A673 (cell line): ENCODE results near the gene RNF222. TPM values are rescaled to one million over a fixed set of nuclear protein-coding genes. Genes with fewer than 3 reads are reported as not detected.
"Not testable (repeated sequence)": the region's sequence is repeated elsewhere in the genome, so short reads cannot be mapped to it uniquely, and the experiment has no call there.

Source experiments
- BruUV-seq: library from RNA; stranded (reverse); fragments of 400-500 nt; replicated peaks from 2 replicates; lab custom pipeline; 2021; lab: Mats Ljungman, UMichigan
- CTCF ChIA-PET: fragments of 300-600 bp; sonication (Branson Sonifier 250); formaldehyde crosslinking; loops from one replicate; lab custom pipeline; 2022; ENCODE audit warnings: antibody characterized with exemption; lab: Charles Lee
- POLR2A ChIA-PET: fragments of 300-600 bp; sonication (Branson Sonifier 250); formaldehyde crosslinking; loops from one replicate; lab custom pipeline; 2022; ENCODE audit warnings: antibody characterized with exemption; ENCODE audit not compliant: low non-redundant PET; lab: Charles Lee
- DNase-seq: peaks from one replicate; pipeline ENCODE4 v3.0.0-alpha.2; 2015; ENCODE audit warnings: low spot score
- H3K27ac ChIP-seq: fragments of 200-600 bp; sonication (generic); 2 replicates; pipeline ENCODE4 v1.5.1; 2016; ENCODE audit warnings: mixed run types, low read depth, mild to moderate bottlenecking, mixed read lengths, antibody characterized with exemption, low read length; ENCODE audit not compliant: poor library complexity, severe bottlenecking
- H3K27me3 ChIP-seq: fragments of 200-600 bp; sonication (generic); replicated peaks from 2 replicates; pipeline ENCODE4 v1.6.1; 2017; ENCODE audit warnings: mixed run types, low read depth, mild to moderate bottlenecking, mixed read lengths, antibody characterized with exemption, low read length; ENCODE audit not compliant: insufficient read depth, poor library complexity
- H3K36me3 ChIP-seq: fragments of 200-600 bp; sonication (generic); 2 replicates; pipeline ENCODE4 v1.6.1; 2016; ENCODE audit warnings: mixed run types, mild to moderate bottlenecking, mixed read lengths, antibody characterized with exemption, low read length; ENCODE audit not compliant: insufficient read depth, poor library complexity, severe bottlenecking
- H3K4me1 ChIP-seq: fragments of 200-600 bp; sonication (generic); 2 replicates; pipeline ENCODE4 v1.6.1; 2017; ENCODE audit warnings: mixed run types, mild to moderate bottlenecking, mixed read lengths, antibody characterized with exemption, low read length; ENCODE audit not compliant: insufficient read depth, poor library complexity, severe bottlenecking
- H3K4me3 ChIP-seq: fragments of 200-600 bp; sonication (generic); 2 replicates; pipeline ENCODE4 v1.5.1; 2016; ENCODE audit warnings: low read depth, mixed run types, mild to moderate bottlenecking, mixed read lengths, low read length; ENCODE audit not compliant: poor library complexity, severe bottlenecking
- H3K9me3 ChIP-seq: fragments of 200-600 bp; sonication (generic); 2 replicates; pipeline ENCODE4 v1.6.1; 2016; ENCODE audit warnings: mixed run types, low read depth, mild to moderate bottlenecking, mixed read lengths, antibody characterized with exemption, low read length; ENCODE audit not compliant: poor library complexity, severe bottlenecking
- CTCF ChIP-seq: fragments of 300-800, 200-600 bp; sonication (generic); conservative IDR thresholded peaks from 2 replicates; pipeline ENCODE4 v1.5.1; 2017; ENCODE audit warnings: low read depth, mild to moderate bottlenecking, antibody characterized with exemption, low read length, moderate library complexity, mixed read lengths
- EZH2 ChIP-seq: fragments of 200-600 bp; sonication (generic); IDR thresholded peaks from 2 replicates; pipeline ENCODE4 v1.6.1; 2017; ENCODE audit warnings: borderline replicate concordance, low read depth, mild to moderate bottlenecking, mixed read lengths, antibody characterized with exemption, low read length; ENCODE audit not compliant: poor library complexity, severe bottlenecking
- intact Hi-C: fragments of 100-400 bp; cut with micrococcal nuclease; formaldehyde crosslinking; loops from one replicate; pipeline ENCODE4 v1.10.0; 2022; ENCODE audit not compliant: unreplicated experiment
- total RNA-seq: library from RNA; stranded (reverse); gene quantifications from 2 replicates; pipeline ENCODE4 v1.2.3, GENCODE V29; 2021

RNF222 gene
- total RNA-seq, 1 experiment from 2014 or later: not detected

DNA sequence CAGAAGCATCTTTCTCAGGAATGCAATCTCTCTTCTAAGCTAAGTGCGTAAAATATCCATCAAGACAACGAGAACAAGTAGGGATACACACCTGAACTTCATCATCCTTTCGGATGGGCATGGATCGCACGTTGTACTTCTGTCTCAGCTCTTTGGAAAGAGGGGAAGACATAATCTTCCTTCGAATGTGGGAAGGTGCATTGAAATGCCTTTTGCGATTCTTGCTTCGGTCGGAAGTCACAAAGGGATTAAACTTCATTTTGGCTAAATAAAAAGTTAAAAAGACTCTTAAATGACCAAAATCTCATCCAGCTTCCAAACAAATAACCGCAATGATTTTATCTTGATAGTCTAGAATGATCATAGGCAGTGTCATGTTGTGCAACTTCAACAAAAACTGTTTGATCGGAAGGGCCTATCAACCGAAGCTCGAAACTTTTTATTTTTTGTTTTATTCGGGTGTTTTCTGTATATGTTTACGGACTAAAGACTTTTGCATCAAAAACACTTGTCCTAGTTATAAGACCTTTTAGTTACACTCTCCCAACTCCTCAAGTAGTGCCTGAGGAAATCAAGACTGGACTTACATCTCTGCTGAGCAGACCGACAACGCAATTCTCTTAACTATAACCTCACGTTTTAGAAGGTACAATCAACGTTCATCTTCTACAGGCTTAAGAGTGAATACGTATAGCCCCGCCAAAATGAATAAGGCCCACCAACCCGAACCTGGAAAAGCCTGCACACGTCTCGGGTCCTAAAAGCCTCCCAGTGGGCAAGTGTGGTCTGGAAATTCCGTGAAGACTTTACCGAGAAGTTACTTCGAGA lies 15.4 kb downstream of the RNF222 start:
- intact Hi-C loops: loop anchor here (5.0 kb wide), 1 partner anchor 55 kb away; the partner anchor contains the start of gene NDEL1
- POLR2A ChIA-PET: no interaction called here
- Histone ChIP-seq H3K4me3 (peak overlapping the region; percentile 79), H3K36me3 (peaks cover 51% of the 10 kb centered on the region), H3K9me3 (no peaks in the 10 kb centered on the region), H3K4me1 (peaks cover 34% of the 10 kb centered on the region), H3K27me3 (no peaks in the 10 kb centered on the region), H3K27ac (peak overlapping the region; percentile 91)
- no peak for DNase-seq
- CTCF ChIA-PET: interaction anchor here (0.7 kb wide), 1 partner anchor 53 kb away, joined by 3 read pairs; the partner anchor contains the start of gene NDEL1
- BruUV-seq: TSS peak; percentile 63
- no peak for TF ChIP-seq CTCF
- TF ChIP-seq EZH2: no peak

- H3K9me3 ChIP-seq: no peaks in the 10 kb centered on the region
- no peaks in the 10 kb centered on the region for H3K27me3 ChIP-seq
- ChIA-PET CTCF (no interaction called here), POLR2A (no interaction called here)
- TF ChIP-seq CTCF (no peak), EZH2 (no peak)
- peak overlapping the region; percentile 7 for H3K27ac ChIP-seq
- intact Hi-C loops: loop anchor here (5.0 kb wide), 1 partner anchor 57 kb away; the partner anchor contains the start of gene NDEL1
- peaks cover 51% of the 10 kb centered on the region for H3K4me1 ChIP-seq
- H3K4me3 ChIP-seq: peak overlapping the region; percentile 79
- BruUV-seq: no TSS peak
- no peak for DNase-seq
- peaks cover 58% of the 10 kb centered on the region for H3K36me3 ChIP-seq
These were observed 17.6 kb downstream of the RNF222 start for GRCh38 chr17:8380049-8380448.

- H3K4me1 ChIP-seq: peaks cover 49% of the 10 kb centered on the region
- BruUV-seq, H3K27me3 ChIP-seq, DNase-seq, H3K9me3 ChIP-seq, POLR2A ChIA-PET, CTCF ChIA-PET, H3K4me3 ChIP-seq: not testable (repeated sequence)
- intact Hi-C loops: loop anchor here (5.0 kb wide), 1 partner anchor 256 kb away; the partner anchor contains the start of gene HES7
- peak overlapping the region; percentile 91 for H3K27ac ChIP-seq
- peaks cover 58% of the 10 kb centered on the region for H3K36me3 ChIP-seq
These were observed 19.5 kb downstream of the RNF222 start for GRCh38 chr17:8378117-8378516.
